Measurements from ENCODE around the gene TMOD1. TPM values are rescaled to one million over a fixed set of nuclear protein-coding genes. Genes with fewer than 3 reads are reported as not detected.

Gene TMOD1
- total and polyA plus RNA-seq, 2 of the 8 experiments (the other 6 are each of a cell fraction or from before 2014, with no cell fraction given): 0.17 to 0.88 TPM

GRCh38 chr9:97473717-97474116 lies 27.7 kb upstream of the TMOD1 start:
- H4K91ac ChIP-seq (replicated peaks; ENCODE audit: insufficient read length, low read length): no peak overlapping the region
- H2AFZ ChIP-seq (ENCODE audit: low read length): no peak overlapping the region
- H3K9ac ChIP-seq (replicated peaks in 1 of 4; ENCODE audit: extremely low read depth in 1 of 4, low read depth in 3 of 4, low read length in 3 of 4): no peak overlapping the region
- no peak overlapping the region for H3K23ac ChIP-seq (ENCODE audit: insufficient read length)
- H3K36me3 ChIP-seq (ENCODE audit: control insufficient read depth in 2 of 4, insufficient read depth in 4 of 4, low read length in 3 of 4): no peaks in the 10 kb centered on the region
- 70% methylated on average over 3 of the region's 3 CpGs; no CpG with 5 or more reads in 1 of the 2 experiments for WGBS, 2 experiments (ENCODE audit: extremely low coverage in 1 of 2, insufficient coverage in 1 of 2, insufficient read length in 1 of 2, insufficient replicate concordance in 2 of 2, low coverage in 1 of 2, low lambda C conversion rate in 2 of 2, missing lambda C conversion rate in 1 of 2)
- TF ChIP-seq TAF1 (IDR thresholded peaks at IDR 0.05; ENCODE audit: low read depth, low read length) (no peak), TEAD4 (IDR thresholded peaks at IDR 0.05; ENCODE audit: low read depth, low read length) (no peak), JUND (IDR thresholded peaks at IDR 0.05; ENCODE audit: low read length) (no peak), CREB1 (IDR thresholded peaks at IDR 0.05) (no peak), NANOG (IDR thresholded peaks at IDR 0.05; ENCODE audit: insufficient read depth, low read depth, low read length, poor library complexity, severe bottlenecking) (no peak), TAF7 (optimal IDR thresholded peaks at IDR 0.05; ENCODE audit: borderline replicate concordance, low read depth, low read length) (no peak), TBP (IDR thresholded peaks at IDR 0.05; ENCODE audit: low read depth, low read length) (no peak)
- POLR2A ChIA-PET (ENCODE audit: partially characterized antibody): no interaction called here
- H2AK5ac ChIP-seq (ENCODE audit: low read depth, low read length): no peak overlapping the region
- H3K14ac ChIP-seq (ENCODE audit: insufficient read length): no peak overlapping the region
- CTCF ChIA-PET (ENCODE audit: partially characterized antibody): interaction anchor here (1.1 to 10.1 kb wide), 9 partner anchors 11 to 142 kb away, joined by 3 to 574 read pairs (median 7); no protein-coding TSS in a partner anchor
- no peak overlapping the region for H3K4me3 ChIP-seq (ENCODE audit: extremely low read depth in 1 of 4, insufficient read depth in 2 of 4, low read depth in 3 of 4, low read length in 4 of 4)
- no peaks in the 10 kb centered on the region for H4K20me1 ChIP-seq (replicated peaks in 1 of 2; ENCODE audit: control insufficient read depth in 1 of 2, insufficient read depth in 2 of 2, low read length in 2 of 2)
- no peak overlapping the region for H4K5ac ChIP-seq (ENCODE audit: insufficient read length, low read depth, low read length)
- no peak overlapping the region for H3K27ac ChIP-seq (ENCODE audit: low read depth, low read length)
- no peak overlapping the region for H4K8ac ChIP-seq (ENCODE audit: extremely low read depth, insufficient read depth, low read length)
- H3K9me3 ChIP-seq (ENCODE audit: insufficient read depth in 2 of 2, low read depth in 1 of 2, low read length in 1 of 2): no peaks in the 10 kb centered on the region
- no peaks in the 10 kb centered on the region for H3K27me3 ChIP-seq (replicated peaks in 1 of 4; ENCODE audit: control insufficient read depth in 3 of 4, extremely low read depth in 1 of 4, insufficient read depth in 3 of 4, low read length in 3 of 4)
- H2BK5ac ChIP-seq (ENCODE audit: low read depth, low read length): no peak overlapping the region
- H2BK120ac ChIP-seq (replicated peaks; ENCODE audit: low read depth, low read length): no peak overlapping the region
- H2BK12ac ChIP-seq (ENCODE audit: low read depth, low read length): no peak overlapping the region
- no peak overlapping the region for H2BK15ac ChIP-seq (ENCODE audit: low read length)
- H3K4me2 ChIP-seq (ENCODE audit: insufficient read depth in 1 of 2, low read depth in 2 of 2, low read length in 2 of 2): no peak overlapping the region
- H3K56ac ChIP-seq (replicated peaks; ENCODE audit: insufficient read length, low read depth, low read length): no peak overlapping the region
- H3K79me1 ChIP-seq (ENCODE audit: low read depth, low read length): no peaks in the 10 kb centered on the region
- H2BK20ac ChIP-seq (ENCODE audit: low read length): no peak overlapping the region
- H3K4ac ChIP-seq (replicated peaks; ENCODE audit: insufficient read length, low read depth, low read length): no peak overlapping the region
- no peaks in the 10 kb centered on the region for H3K23me2 ChIP-seq (ENCODE audit: low read depth, low read length)
- H3K18ac ChIP-seq (ENCODE audit: extremely low read depth, low read length): no peak overlapping the region
- no peak for DNase-seq (ENCODE audit: low read depth in 1 of 2, low spot score in 2 of 2)
- no peaks in the 10 kb centered on the region for H3K4me1 ChIP-seq (replicated peaks in 1 of 4; ENCODE audit: control insufficient read depth in 3 of 4, insufficient read depth in 4 of 4, low read length in 3 of 4)
- no peak for FAIRE-seq
- H3K79me2 ChIP-seq (ENCODE audit: control insufficient read depth in 1 of 2, insufficient read depth in 2 of 2, low read length in 2 of 2): no peaks in the 10 kb centered on the region

Data from H1 (cell line).